PC-3 (cell line): Measurements from ENCODE around the gene TNFRSF1B.

ENCODE experiments used
- CTCF ChIP-seq: fragments of 300-600 bp; sonication (generic); conservative IDR thresholded peaks from 2 replicates; pipeline ENCODE4 v1.5.1; 2017; ENCODE audit warnings: antibody characterized with exemption, low read depth, mild to moderate bottlenecking, low read length
- EZH2 ChIP-seq: fragments of 300-600 bp; sonication (generic); IDR thresholded peaks from one replicate; pipeline ENCODE4 v1.6.1; 2017; ENCODE audit warnings: antibody characterized with exemption, mild to moderate bottlenecking, low read length; ENCODE audit not compliant: unreplicated experiment
- EZH2phosphoT487 ChIP-seq: fragments of 300-600 bp; sonication (generic); IDR thresholded peaks from 2 replicates; pipeline ENCODE4 v1.6.1; 2018; ENCODE audit warnings: mild to moderate bottlenecking, antibody characterized with exemption, low read length, borderline replicate concordance

DNA sequence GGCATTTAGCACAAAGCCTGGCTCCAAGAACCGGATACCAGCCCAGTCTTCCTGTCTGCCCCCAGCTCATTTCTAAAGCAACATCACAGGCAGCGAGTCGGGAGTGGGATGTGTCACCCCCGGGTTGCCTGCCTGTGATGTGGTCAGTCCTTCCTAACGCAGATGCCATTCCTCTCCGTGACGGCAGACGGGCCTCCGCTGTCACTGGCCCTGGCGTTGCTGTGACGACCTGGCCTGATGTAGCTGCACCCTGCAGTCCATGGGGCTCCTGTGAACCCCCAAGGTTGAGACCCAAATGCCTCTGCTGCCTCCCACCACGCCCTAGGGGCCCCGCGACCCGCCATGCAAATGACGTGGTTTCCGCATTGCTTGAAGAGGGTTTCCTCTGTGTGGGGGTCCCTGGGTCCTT lies 12.3 kb downstream of the TNFRSF1B start:
- TF ChIP-seq EZH2 = no peak
- TF ChIP-seq EZH2phosphoT487 = no peak
- TF ChIP-seq CTCF = no peak
